NB4 (cell line): ENCODE data around the gene CTTNBP2NL.

Experiments used
- POLR2A ChIP-seq: IDR thresholded peaks from 2 replicates; pipeline ENCODE4 v1.6.1; 2011; ENCODE audit warnings: mild to moderate bottlenecking; ENCODE audit not compliant: insufficient read length; ENCODE audit errors: extremely low read depth
- TF ChIP-seq, protein P1 (sequence below): IDR thresholded peaks from one replicate; pipeline ENCODE4 v1.5.1; 2012; ENCODE audit warnings: low read depth, low read length

DNA sequence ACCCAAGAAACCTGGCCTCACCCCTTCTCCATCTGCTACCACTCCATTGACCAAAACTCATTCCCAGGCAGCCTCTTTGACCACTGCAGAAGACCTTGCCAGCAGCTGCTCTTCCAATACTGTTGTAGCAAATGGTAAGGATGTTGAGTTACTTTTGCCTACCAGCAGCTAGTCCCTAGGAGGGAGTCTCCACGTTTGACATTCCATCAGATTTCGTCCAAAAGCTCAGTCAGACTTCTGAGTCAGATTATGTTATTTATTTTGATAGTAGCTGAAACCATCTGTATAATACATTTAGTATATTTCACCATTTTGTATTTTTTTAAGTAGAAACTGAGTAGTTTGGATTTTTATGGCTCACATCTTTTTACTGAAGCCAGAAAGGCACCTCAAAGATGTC lies 61.2 kb downstream of the CTTNBP2NL start:
- no peak for TF ChIP-seq POLR2A
- TF ChIP-seq, protein P1, sequence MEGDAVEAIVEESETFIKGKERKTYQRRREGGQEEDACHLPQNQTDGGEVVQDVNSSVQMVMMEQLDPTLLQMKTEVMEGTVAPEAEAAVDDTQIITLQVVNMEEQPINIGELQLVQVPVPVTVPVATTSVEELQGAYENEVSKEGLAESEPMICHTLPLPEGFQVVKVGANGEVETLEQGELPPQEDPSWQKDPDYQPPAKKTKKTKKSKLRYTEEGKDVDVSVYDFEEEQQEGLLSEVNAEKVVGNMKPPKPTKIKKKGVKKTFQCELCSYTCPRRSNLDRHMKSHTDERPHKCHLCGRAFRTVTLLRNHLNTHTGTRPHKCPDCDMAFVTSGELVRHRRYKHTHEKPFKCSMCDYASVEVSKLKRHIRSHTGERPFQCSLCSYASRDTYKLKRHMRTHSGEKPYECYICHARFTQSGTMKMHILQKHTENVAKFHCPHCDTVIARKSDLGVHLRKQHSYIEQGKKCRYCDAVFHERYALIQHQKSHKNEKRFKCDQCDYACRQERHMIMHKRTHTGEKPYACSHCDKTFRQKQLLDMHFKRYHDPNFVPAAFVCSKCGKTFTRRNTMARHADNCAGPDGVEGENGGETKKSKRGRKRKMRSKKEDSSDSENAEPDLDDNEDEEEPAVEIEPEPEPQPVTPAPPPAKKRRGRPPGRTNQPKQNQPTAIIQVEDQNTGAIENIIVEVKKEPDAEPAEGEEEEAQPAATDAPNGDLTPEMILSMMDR: no peak
